ENCODE measurements around the gene FLNC.

The FLNC gene

DNA sequence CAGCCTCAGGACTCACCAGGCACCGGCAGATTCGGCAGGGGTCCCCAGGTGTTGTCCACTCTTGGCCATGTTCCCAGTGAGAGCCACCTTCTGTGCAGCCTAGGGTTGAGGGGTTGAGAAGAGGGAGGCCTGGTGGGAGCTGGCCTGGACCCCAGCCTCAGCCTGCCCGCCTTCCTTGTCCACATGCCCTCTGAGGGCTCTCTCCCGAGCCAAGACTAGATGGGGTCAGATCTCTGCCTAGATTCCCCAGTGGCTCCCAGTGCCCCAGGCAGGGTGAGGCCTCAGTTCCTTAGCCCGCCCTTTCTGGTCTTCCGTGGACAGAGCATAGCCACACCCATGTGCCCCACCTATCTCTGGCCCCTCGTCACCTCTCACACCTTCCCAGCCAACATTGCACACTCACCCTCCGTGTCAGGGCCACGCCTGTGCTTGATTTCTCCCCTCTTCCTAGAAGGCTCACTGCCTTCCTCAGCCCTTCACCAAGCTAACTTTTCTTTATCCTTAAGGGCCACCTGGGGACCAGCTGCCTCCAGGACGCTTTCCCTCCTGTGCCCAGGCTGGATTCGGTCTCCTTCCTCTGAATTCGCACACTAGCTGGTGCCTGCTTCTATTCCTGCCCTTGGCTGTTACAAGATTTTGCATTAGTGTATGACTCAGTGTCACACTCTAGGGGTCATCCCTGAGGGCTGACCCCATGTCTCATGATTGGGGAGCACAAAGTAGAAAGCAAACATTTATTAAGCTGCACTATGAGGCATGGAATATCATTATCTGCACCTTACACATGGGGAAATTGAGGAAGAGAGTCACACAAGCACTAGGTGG lies 72.8 kb downstream of the FLNC start:
- no peak overlapping the region for H3K4me3 ChIP-seq (ENCODE audit: low read depth, low read length)
- peaks cover 11% of the 10 kb centered on the region for H3K9me3 ChIP-seq (ENCODE audit: severe bottlenecking)
- DNase-seq: no peak
- H3K36me3 ChIP-seq: no peaks in the 10 kb centered on the region
- no peaks in the 10 kb centered on the region for H3K27me3 ChIP-seq (ENCODE audit: insufficient read depth, low read depth, severe bottlenecking)
- no peak overlapping the region for H3K27ac ChIP-seq
- TF ChIP-seq CTCF (IDR thresholded peaks at IDR 0.05; ENCODE audit: low read depth, low read length): no peak

DNA sequence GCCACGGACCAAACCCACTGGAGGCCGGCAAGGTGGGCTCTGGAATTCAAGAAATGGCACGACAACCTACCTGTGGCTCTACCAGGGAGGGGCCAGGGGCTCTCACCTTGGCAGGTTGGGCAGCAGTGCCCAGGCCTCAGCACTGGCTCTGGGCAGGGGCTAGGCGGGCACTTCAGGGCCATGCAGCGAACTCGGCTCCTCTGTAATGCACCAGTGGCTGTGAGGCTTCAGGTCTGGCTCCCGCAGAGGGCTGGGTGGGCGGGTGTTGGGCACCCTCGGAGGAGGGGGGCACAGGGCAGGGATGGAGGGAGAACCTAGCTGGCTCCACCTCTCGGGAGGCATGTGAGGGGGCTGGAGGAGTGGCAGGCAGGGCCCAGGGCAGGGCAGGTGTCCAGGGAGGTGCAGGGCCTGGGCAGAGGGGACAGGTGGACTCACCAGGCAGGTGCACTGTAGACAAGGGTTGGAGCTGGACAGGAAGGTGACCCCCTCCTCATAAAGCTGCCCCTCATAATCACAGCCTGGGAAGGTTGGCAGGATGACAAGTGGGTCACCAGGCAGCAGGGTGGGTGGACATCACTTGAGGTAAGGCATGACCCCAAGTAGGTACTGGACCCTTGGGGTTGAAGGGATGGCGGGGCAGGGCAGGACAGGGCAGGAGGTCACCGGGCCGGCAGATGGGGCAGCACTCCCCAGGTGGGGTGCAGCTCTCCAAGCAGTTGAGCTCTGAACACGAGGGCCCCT lies 73.6 kb downstream of the FLNC start:
- H3K27ac ChIP-seq: no peak overlapping the region
- no peak for TF ChIP-seq CTCF (IDR thresholded peaks at IDR 0.05; ENCODE audit: low read depth, low read length)
- no peaks in the 10 kb centered on the region for H3K27me3 ChIP-seq (ENCODE audit: insufficient read depth, low read depth, severe bottlenecking)
- no peak overlapping the region for H3K4me3 ChIP-seq (ENCODE audit: low read depth, low read length)
- H3K9me3 ChIP-seq (ENCODE audit: severe bottlenecking): peaks cover 10% of the 10 kb centered on the region
- no peaks in the 10 kb centered on the region for H3K36me3 ChIP-seq
- no peak for DNase-seq

DNA sequence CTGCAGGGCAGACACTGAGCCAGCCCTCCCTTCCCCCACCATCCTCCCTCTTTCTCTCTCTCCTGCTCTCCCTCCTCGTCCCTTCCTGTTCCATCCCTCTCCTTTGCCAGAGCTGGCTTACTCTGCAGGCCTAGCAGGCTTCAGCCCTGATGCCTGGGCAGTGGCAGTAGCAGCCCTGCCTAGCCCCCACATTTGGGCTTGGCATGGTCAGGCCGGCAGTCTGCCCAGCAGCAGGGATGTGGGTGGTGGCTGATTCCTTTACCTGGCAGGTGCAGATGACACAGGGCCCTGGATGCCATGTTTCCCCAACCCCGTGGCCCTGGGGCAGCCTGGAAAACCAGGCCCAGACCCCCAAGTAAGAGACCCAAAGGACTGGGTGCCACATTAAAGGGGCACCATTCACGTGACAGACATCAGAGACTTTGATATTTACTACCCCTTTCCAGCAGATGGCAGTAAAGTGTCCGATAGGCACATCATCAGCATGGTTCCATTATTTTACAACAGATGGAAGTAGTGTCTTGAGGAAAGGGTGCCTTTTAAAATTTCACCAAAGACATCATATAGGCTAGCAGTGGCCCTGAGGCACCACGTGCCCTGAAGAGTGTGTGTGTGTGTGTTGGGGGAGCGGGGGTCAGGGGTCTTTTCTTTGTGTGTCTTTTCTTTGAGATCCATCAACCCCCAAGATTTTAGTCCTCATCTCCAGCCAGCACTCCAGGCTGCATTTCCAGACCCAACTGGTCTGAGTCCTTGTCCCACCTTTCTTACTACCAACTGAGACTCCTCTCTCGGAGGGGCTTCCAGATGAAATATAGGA lies 74.4 kb downstream of the FLNC start:
- H3K4me3 ChIP-seq (ENCODE audit: low read depth, low read length): no peak overlapping the region
- TF ChIP-seq CTCF (IDR thresholded peaks at IDR 0.05; ENCODE audit: low read depth, low read length): peak; percentile 61
- DNase-seq: no peak

DNA sequence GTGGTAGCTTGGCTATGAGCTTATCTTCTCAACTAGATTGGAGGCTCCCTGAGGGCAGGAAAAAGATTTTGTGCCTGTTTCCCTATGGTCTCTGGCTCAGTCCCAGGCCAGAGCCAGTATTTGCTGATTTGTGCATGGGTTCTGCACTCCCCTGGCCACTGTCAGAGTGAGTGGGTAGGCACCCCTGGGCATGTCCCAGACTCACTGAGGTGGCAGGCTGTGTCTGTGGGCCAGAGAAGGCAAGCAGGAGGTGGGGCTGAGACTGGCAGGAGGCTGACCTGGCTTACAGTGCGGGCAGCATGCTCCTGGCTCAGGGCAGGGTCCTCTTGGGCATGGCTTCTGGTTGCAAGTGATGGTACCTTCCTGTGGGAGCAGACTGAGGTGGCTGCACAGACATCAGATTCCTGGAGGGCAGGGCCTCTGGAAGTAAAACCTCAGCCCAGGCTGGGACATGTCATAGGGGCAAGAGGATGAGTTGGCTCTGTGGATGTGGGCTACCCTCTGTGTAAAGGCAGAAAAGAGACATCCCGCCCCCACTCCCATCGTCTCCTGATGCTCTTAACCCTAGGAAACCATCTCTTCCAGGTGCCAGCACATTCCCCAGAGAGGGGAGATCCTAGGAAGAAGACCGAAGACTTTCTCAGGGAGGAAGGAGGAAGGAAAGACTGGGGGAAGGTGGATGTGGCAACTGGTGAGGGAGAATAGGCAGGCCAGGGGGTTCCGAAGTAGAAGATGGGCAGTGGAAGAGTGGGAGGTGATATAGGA lies 76.0 kb downstream of the FLNC start:
- Histone ChIP-seq H3K9me3 (ENCODE audit: severe bottlenecking) (no peaks in the 10 kb centered on the region), H3K27me3 (ENCODE audit: insufficient read depth, low read depth, severe bottlenecking) (no peaks in the 10 kb centered on the region), H3K36me3 (no peaks in the 10 kb centered on the region), H3K27ac (no peak overlapping the region), H3K4me3 (ENCODE audit: low read depth, low read length) (no peak overlapping the region)
- no peak for DNase-seq
- no peak for TF ChIP-seq CTCF (IDR thresholded peaks at IDR 0.05; ENCODE audit: low read depth, low read length)

More for the DNA sequence above, 74.4 kb downstream of the FLNC start:
- H3K36me3 ChIP-seq: no peaks in the 10 kb centered on the region
- no peak overlapping the region for H3K27ac ChIP-seq
- H3K9me3 ChIP-seq (ENCODE audit: severe bottlenecking): peaks cover 2% of the 10 kb centered on the region
- no peaks in the 10 kb centered on the region for H3K27me3 ChIP-seq (ENCODE audit: insufficient read depth, low read depth, severe bottlenecking)

DNA sequence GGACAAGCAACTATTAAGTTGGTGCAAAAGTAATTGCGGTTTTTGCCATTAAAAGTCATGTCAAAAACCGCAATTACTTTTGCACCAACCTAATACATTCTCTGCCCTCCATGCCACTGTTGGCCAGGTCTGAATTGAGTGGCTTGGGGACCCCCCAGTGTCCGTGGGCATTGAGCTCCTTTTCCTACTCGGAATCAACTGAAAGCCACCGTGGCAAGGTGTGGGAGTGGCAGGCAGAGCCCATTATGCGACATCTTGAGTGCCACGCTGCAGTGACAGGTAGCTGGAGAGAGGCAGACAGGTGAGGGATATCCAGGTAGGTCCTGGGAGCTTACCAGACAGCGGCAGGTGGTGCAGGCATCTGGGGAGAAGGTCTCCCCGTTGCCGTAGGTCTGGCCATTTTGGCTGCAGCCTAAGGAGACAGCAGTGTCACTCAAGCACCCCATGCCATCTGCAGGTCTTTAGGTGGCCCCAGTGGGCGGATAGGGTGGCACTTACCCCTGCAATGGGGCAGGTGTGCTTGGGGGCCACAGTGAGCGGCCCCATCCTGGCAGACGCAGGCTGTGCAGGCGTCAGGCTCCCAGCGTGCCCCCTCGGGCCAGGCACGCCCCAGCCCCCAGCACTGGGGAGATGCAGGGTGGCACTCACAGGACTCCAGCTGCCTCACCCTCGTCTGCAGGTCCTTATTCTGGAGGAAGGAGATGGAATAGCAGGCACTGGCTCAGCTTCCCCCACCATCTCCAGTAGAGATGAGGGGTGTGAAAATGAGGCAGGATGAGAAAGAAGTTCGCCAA lies 76.8 kb downstream of the FLNC start:
- H3K27me3 ChIP-seq (ENCODE audit: insufficient read depth, low read depth, severe bottlenecking): no peaks in the 10 kb centered on the region

More for the DNA sequence above, 76.8 kb downstream of the FLNC start:
- no peaks in the 10 kb centered on the region for H3K36me3 ChIP-seq
- H3K9me3 ChIP-seq (ENCODE audit: severe bottlenecking): no peaks in the 10 kb centered on the region
- no peak overlapping the region for H3K27ac ChIP-seq
- no peak for TF ChIP-seq CTCF (IDR thresholded peaks at IDR 0.05; ENCODE audit: low read depth, low read length)
- H3K4me3 ChIP-seq (ENCODE audit: low read depth, low read length): no peak overlapping the region
- no peak for DNase-seq
